ENCODE data around the gene USP6NL.

DNA sequence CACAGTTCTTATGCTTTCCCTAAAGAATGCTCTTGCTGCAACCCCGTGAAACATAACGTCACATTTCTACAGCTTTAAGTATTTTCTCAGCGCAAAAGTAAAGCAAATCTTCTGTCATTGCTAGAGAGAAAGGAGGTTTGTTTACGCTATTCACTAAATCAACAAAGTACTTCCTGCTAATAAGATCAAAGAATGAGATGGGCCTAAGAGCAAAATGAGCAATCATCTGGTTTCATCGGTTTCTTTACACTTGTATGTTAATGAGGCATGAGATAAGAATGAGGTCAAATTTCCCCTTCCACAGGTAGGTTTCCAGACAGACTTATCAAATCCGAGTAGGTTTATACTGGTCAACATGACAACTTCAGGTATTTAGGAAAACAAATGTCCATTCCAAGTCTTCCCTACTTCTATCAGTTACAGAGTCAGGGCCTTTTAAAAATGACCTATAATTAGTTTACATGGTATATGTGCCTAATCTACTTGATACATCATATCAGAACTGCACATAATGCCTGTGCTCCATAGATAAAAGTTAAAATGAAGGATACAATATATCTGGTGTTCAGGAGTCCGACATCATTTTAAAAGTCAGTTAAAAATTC is 8.4 kb downstream of the USP6NL start:
- TF ChIP-seq ELK1 (IDR thresholded peaks at IDR 0.05; ENCODE audit: low read depth, low read length): no peak
- TF ChIP-seq PRDM15 (CRISPR knock-in tag; IDR thresholded peaks at IDR 0.05): no peak
- no peak for TF ChIP-seq YBX1 (IDR thresholded peaks at IDR 0.05)
- peak; percentile 51 to 59; a peak in 2 of 4 replicates for TF ChIP-seq EP300 (IDR thresholded peaks at IDR 0.05; ENCODE audit: borderline replicate concordance in 1 of 2, control insufficient read depth in 1 of 2, low read depth in 2 of 2, low read length in 2 of 2)
- TF ChIP-seq, protein P1, sequence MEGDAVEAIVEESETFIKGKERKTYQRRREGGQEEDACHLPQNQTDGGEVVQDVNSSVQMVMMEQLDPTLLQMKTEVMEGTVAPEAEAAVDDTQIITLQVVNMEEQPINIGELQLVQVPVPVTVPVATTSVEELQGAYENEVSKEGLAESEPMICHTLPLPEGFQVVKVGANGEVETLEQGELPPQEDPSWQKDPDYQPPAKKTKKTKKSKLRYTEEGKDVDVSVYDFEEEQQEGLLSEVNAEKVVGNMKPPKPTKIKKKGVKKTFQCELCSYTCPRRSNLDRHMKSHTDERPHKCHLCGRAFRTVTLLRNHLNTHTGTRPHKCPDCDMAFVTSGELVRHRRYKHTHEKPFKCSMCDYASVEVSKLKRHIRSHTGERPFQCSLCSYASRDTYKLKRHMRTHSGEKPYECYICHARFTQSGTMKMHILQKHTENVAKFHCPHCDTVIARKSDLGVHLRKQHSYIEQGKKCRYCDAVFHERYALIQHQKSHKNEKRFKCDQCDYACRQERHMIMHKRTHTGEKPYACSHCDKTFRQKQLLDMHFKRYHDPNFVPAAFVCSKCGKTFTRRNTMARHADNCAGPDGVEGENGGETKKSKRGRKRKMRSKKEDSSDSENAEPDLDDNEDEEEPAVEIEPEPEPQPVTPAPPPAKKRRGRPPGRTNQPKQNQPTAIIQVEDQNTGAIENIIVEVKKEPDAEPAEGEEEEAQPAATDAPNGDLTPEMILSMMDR (IDR thresholded peaks at IDR 0.05 in 2 of 3, conservative IDR thresholded peaks at IDR 0.05 in 1 of 3; ENCODE audit: control insufficient read depth in 2 of 3, extremely low read depth in 1 of 3, insufficient read depth in 1 of 3, low read depth in 3 of 3, low read length in 3 of 3): no peak

Measured in GM12878 (cell line).